HG02642 (cell line): ENCODE measurements around the gene OR5K1.
A peak's percentile ranks its signal among the peaks of the same experiment; 100 is the strongest.

Experiments used
- ATAC-seq: cut with Tn5 transposase; IDR thresholded peaks from one replicate; pipeline ENCODE4 v1.9.1; 2021; ENCODE audit warnings: mild to moderate bottlenecking; ENCODE audit not compliant: unreplicated experiment, poor library complexity

The OR5K1 gene

GRCh38 chr3:98462901-98463300 is at the start of gene OR5K1:
Gene OR5K1 (plus strand): TSS chr3:98463201. CDS start chr3:98469577, 6,376 bp downstream.
- ATAC-seq, result no peak

- ATAC-seq, result no peak
Observed at GRCh38 chr3:98432575-98432974, 30.4 kb upstream of the OR5K1 start.

- ATAC-seq, result no peak
Observed at GRCh38 chr3:98433764-98434163, 29.2 kb upstream of the OR5K1 start.

GRCh38 chr3:98434412-98434811 is 28.6 kb upstream of the OR5K1 start:
- ATAC-seq, result no peak

GRCh38 chr3:98440283-98440682 is 22.7 kb upstream of the OR5K1 start:
- ATAC-seq, result no peak

- peak; percentile 93 for ATAC-seq
Observed at GRCh38 chr3:98445949-98446406, 17.0 kb upstream of the OR5K1 start.

- ATAC-seq, result no peak
Observed at GRCh38 chr3:98449606-98450193, 13.3 kb upstream of the OR5K1 start.

GRCh38 chr3:98450372-98450771 is 12.6 kb upstream of the OR5K1 start:
- no peak for ATAC-seq

GRCh38 chr3:98453827-98454226 is 9.2 kb upstream of the OR5K1 start:
- ATAC-seq, result no peak

- ATAC-seq, result no peak
Observed at GRCh38 chr3:98454929-98455328, 8.1 kb upstream of the OR5K1 start.

GRCh38 chr3:98457543-98457942 is 5.5 kb upstream of the OR5K1 start:
- no peak for ATAC-seq

GRCh38 chr3:98460220-98460619 is 2.8 kb upstream of the OR5K1 start:
- ATAC-seq, result no peak

- no peak for ATAC-seq
Observed at GRCh38 chr3:98482717-98483482, 19.9 kb downstream of the OR5K1 start.

GRCh38 chr3:98483626-98484025 is 20.6 kb downstream of the OR5K1 start:
- ATAC-seq, result no peak

GRCh38 chr3:98497381-98497780 is 34.4 kb downstream of the OR5K1 start, which contains the start of gene OR5K2:
Gene OR5K2 (plus strand): TSS chr3:98497681. CDS start chr3:98497681, 0 bp downstream.
- ATAC-seq, result no peak

GRCh38 chr3:98500019-98500418 is 37.0 kb downstream of the OR5K1 start:
- no peak for ATAC-seq

- ATAC-seq, result no peak
Observed at GRCh38 chr3:98501270-98501669, 38.3 kb downstream of the OR5K1 start.

GRCh38 chr3:98501863-98502576 is 39.0 kb downstream of the OR5K1 start:
- ATAC-seq, result no peak

GRCh38 chr3:98504539-98504938 is 41.5 kb downstream of the OR5K1 start:
- no peak for ATAC-seq

GRCh38 chr3:98508582-98508981 is 45.6 kb downstream of the OR5K1 start:
- no peak for ATAC-seq

- ATAC-seq, result no peak
Observed at GRCh38 chr3:98512576-98512975, 49.6 kb downstream of the OR5K1 start.
